Stimulated activated CD8-positive, alpha-beta memory T cell treated with anti-CD3 and anti-CD28 coated beads, Interleukin-4, amount 100 ng/mL, for 24 hours (primary cell): ENCODE measurements around the gene TAAR5.
"Not testable (repeated sequence)": the region's sequence is repeated elsewhere in the genome, so short reads cannot be mapped to it uniquely, and the experiment has no call there.

Experiments used
- DNase-seq: peaks from one replicate; pipeline ENCODE4 v3.0.0-alpha.2; 2020; ENCODE audit warnings: low read depth

Gene TAAR5, protein sequence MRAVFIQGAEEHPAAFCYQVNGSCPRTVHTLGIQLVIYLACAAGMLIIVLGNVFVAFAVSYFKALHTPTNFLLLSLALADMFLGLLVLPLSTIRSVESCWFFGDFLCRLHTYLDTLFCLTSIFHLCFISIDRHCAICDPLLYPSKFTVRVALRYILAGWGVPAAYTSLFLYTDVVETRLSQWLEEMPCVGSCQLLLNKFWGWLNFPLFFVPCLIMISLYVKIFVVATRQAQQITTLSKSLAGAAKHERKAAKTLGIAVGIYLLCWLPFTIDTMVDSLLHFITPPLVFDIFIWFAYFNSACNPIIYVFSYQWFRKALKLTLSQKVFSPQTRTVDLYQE

DNA sequence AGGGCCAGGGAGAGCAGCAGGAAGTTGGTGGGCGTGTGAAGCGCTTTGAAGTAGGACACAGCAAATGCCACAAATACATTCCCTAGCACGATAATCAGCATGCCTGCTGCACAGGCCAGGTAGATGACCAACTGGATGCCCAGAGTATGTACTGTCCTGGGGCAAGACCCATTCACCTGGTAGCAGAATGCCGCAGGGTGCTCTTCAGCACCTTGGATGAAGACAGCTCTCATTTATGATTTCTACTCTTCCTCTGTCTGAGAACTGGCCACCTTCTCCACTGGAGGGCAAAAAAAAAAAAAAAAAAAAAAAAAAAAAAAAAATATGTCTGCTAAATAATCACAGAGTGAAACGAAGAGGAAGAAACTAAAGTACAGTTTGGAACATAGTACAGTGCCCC lies at the start of gene TAAR5:
TAAR5 (minus strand) TSS at position 288 of the 400 bp plus-strand sequence; CDS start at position 233, 55 bp downstream.
- DNase-seq: no peak

DNA sequence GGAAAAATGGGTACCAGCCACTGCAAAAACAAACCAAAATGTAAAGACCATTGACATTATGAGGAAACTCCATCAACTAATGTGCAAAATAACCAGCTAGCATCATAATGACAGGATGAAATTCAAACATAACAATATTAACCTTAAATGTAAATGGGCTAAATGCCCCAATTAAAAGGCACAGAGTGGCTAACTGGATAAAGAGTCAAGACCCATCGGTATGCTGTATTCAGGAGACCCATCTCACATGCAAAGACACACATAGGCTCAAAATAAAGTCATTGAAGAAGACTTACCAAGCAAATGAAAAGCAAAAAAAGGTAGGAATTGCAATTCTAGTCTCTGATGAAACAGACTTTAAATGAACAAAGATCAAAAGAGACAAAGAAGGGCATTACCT lies 47.6 kb upstream of the TAAR5 start:
- not testable (repeated sequence) for DNase-seq

DNA sequence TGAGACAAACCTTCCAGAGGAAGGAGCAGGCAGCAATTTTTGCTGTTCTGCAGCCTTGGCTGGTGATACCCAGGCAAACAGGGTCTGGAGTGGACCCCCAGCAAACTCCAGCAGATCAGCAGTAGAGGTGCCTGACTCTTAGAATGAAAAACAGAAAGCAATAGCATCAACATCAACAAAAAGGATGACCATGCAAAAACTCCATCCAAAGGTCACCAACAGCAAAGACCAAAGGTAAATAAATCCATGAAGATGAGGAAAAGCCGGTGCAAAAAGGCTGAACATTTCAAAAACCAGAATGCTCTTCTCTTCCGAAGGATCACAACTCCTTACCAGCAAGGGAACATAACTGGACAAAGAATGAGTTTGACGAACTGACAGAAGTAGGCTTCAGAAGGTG lies 46.4 kb upstream of the TAAR5 start:
- not testable (repeated sequence) for DNase-seq

DNA sequence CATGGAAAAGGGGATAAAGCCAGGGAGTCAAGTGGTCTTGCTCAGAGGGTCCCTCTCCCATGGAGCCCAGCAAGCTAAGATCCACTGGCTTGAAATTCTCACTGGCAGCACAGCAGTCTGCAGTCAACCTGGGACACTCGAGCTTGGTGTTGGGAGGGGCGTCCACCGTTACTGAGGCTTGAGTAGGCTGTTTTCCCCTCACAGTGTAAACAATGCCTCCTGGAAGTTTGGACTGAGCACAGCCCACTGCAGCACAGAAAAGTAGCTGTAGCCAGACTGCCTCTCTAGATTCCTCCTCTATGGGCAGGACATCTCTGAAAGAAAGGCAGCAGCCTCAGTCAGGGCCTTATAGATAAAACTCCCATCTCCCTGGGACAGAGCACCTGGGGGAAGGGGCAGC lies 45.7 kb upstream of the TAAR5 start:
- not testable (repeated sequence) for DNase-seq

DNA sequence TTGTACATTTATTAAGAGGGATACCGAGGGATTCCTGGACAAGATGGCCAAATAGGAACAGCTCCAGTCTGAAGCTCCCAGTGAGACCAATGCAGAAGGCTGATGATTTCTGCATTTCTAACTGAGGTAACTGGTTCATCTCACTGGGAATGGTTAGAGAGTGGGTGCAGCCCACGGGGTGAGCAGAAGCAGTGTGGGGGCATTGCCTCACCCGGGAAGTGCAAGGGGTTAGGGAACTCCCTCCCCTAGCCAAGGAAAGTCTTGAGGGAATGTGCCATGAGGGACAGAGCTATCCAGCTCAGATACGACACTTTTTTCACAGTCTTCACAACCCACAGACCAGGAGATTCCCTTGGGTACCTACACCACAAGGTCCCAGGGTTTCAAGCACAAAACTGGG lies 45.3 kb upstream of the TAAR5 start:
- DNase-seq: no peak

DNA sequence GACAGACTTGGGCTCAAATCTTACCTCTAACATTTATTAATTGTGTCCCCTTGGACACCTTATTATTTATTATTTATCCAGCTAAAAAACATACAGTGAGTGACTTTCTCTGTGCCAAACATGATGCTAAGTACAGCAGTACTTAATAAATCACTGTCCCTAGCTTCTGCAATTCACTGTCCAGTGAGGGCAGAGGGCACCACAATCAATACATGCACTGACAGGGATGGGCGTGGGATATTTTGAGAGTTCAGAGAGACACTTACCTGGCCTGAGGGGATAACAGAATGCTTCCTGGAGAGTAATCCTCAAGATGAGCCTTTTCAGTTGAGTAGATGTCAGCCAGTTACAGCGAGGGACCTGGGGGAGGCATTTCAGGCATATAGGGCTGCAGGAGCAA lies 43.8 kb upstream of the TAAR5 start:
- DNase-seq: no peak

DNA sequence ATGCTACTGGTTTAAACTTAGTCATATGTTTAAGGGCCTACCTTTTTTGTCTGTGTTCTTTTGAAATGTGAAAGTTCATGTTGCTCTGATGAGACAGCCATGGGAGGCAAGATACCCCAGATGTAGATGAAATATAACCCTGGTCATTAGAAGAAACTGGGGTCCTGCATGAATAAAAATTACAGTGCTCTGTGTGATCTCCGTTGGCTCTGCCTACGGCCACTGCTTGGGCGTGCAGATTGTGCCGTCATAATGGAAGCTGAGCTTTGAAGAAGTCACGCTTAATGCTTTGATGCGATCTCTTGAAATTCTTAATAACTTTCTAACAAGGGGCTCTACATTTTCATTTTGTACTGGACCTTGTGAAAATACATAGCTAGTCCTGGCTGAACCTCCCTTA lies 34.6 kb upstream of the TAAR5 start, which contains the start of gene TAAR2:
TAAR2 (minus strand) TSS at position 101 of the 400 bp plus-strand sequence; CDS start at position 101, 0 bp downstream.
- no peak for DNase-seq

DNA sequence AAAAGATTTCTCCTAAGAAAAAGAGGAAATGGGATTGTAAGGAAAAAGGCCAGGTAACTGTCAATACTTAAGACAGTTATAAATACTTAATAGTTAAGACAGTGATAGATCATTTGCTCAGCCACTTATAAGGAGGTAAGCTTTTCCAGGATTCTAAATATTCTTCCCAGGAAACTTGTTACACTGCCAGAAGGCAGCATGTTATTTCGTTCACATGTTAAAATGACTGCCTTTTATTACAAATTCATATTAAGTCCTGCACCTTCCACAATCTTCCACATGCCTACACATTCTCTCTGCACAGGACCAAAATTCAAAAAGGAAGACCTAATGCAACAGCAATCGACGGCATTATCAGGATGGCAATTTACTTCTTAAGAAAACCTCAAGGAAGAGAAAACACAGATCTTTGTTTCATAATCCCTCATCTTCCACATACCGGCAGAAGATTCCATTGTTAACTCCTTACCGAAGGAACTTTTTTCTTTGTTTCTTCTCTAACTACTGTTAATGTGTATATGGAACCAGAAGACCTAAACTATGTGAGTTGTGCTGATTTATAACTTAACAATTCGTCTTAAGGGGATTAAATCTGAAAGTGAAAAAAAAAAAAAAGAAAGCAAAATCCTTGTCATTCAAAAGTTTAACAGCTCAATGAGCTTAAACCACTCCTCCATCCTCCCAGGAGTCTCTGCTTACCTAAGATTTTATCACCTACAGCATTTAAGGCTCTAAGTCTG lies 33.7 kb upstream of the TAAR5 start:
- no peak for DNase-seq

DNA sequence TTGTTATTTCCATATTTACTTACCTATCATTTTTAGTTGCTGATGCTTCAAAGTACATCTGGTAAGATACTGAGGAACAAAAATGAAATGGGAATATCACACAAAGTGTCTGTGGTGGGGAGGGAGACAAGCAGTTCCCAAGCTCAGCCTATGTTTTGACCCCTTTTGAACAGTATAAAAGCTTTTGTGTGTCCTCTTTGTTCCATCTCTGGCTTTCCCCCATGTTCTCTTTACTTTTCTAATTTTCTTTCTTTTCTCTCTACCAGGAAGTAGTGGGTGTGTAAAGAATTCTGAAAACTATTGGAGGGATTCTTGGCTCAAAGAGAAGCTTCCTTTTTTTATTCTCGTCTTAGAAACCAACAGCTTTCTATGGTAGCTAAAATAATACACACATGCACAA lies 27.1 kb upstream of the TAAR5 start:
- DNase-seq: no peak

DNA sequence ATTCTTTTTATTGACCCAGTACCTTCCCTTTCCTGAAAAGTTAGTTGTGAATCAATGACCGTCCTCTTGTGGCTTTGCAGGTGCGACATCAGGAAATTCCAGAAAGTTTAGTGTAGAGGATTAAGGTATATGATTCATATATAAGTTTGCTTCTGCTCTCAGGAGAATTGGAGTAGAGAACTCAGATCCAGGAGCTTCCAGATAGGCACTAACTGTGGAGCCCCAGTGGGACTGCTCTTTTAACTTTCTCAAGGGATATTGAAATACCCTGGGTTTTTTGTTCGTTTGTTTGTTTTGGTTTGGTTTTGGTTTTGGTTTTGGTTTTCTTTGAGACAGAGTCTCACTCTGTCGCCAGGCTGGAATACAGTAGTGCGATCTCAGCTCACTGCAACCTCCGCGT lies 25.0 kb upstream of the TAAR5 start:
- DNase-seq: no peak

DNA sequence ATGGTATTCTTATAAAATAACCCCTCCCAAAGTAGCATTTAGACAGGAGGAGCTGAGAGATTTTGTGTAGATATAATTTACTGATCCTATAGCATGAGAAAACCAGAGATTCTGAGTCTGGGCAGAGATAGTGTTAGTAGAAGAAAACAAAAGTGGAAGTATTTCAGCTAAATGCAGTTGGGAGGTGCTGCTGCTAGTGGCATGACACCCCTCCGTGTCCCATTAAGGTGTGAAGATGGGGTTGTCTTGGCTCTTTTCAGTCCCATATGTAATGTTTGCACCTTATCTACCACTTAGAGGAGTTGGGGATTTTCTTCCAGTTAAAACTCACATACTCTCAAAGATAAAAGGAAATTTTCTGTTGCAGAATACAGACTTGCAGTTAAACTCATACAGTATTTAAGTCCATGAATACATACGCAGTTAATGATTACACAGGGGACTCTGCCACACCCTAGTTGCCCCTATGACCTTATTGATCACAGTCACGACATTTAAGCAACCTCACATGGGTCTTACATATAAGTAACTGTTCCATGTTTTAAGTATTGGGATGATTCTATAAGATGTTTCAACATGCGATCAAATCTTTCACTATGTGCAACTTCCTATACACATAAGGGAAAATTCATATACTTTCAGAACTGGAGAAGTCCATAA lies 23.0 kb upstream of the TAAR5 start:
- DNase-seq: no peak

DNA sequence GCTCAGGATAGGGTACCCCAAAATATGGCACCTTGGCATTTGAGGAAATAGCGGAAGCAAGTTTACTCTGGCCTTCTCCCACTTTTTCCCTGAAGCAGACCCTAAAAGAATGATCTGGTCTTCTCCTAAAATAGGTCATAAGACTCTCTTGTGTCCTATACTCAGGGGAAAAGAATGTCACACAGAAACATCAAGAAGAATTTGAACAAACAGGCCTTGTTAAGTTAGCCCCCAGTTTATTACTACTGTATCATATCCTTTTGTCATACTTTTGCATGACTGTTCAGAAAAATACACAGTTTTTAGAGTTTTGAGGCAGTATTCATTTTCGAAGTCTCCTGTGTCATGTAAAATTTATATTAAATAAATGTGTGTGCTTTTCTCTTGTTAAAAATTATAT lies 22.1 kb upstream of the TAAR5 start:
- DNase-seq: no peak

DNA sequence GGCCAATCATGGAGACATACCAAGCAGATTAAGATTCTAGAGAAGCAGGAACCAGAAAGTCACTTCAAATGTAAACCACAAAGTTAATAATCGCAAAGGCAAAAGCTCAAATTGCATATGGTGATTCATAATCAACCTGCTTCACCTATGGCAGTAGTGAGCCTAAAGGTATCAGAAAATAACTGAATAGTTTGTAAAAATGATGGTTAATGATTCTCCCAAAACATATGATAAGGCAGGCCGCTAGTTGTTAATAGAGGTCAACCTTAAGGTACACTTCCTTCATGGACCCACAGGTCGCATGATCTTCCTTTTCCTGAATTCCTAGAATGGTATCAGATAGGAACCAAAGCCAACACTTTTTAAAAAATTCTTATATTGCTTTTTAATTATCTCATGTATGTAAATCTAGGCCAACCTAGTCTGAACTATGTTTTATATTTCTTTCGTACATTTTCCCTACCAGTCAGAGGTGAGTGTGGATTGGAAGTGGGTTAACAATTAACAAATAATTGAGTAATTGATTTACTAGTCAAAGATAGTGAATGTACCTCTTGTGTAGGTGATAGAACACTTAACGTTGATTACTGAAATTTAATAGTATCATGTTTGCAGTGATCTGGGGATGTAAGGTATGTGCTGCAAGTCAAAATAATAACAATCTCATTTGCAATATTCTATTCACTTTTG lies 18.1 kb upstream of the TAAR5 start:
- DNase-seq: no peak

DNA sequence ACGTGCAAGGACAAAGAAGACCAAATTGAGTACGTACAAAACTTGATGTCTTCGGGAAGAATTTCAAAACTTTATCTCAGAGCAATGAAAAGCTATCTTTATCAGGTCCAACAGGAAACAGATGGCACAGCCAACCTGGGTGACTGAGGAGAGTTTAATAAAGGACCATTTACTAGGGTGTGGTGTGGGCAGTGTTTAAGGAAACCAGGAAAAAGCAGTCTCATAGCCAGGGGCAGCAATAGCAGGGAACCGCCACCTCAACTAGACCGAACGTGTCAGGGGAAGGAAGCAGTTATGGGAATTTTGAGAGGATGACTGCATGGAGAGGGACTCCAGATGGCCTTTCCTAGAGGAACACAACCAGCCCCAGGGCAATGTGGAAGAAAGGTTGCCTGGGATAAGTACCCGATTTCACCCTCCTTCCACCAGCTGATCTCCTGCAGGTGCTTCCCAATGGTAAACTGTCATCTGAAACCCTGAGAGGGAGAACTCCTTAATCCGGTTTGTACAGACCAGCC lies 15.2 kb upstream of the TAAR5 start:
- DNase-seq: no peak

DNA sequence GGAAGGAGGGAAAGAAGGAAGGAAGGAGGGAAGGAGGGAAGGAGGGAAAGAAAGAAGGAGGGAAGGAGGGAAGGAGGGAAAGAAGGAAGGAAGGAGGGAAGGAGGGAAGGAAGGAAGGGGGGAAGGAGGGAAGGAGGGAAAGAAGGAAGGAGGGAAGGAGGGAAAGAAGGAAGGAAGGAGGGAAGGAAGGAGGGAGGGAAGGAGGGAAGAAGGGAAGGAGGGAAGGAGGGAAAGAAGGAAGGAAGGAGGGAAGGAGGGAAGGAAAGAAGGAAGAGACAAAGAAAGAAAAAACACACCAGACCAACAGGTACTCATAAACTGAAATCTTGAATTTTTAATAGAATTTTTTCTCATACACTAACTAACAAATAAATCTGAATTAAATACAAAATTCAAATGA lies 11.4 kb upstream of the TAAR5 start:
- DNase-seq: not testable (repeated sequence)

DNA sequence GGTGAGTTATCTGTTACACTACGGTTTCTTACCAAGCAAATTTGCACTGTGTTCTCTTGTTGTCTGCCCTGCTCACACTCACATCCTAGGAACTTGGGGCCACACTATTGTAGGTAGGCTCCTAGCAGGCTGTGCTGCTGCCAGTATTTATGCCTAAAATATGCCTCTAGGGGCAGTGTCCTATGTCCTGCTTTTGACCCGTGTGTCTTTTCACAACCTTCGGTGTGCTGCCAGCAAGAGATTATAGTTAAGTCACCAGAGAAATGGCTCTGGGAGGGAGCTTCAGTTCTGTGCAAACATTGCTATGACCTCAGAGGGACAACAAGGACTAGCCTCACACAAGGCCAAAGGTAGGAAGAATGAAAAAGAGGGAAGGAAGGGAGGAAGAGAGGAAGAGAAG lies 8.9 kb upstream of the TAAR5 start:
- no peak for DNase-seq

DNA sequence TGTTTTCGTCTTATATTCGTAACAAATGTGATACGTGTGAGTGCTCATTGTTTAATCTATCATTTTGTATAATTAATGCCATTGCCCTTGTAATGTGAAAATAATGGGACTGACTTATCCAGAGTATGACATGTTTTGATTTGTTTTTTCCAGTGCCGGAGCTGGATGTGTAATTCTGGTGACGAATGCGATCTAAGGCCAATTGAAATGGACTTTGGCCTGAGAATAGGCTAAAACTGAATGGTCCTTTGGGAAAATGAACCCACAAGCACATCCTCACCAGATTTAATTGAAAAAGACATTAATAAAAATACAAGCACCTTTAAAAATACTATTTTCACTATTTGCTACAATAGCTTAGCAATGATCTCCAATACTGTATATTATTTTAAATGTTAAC lies 6.7 kb upstream of the TAAR5 start:
- DNase-seq: no peak

DNA sequence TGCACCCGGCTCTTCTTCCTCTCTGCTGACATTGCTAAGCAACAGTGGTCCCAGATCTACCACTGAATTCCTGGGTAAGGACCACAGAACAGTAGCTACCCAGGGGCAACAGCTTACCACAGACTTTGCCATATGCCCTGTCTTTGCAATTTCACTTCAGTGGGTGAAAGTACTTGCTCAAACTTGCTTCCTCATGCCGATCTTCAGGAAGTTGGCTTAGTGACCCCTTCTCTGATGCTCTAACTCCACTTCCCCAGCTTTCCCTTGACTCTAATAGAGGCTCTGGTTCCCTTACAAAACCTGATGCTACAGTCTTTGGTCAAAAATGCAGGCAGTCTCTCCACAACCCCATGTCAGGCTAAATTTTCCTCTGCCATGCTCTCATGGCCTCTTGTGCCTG lies 3.3 kb upstream of the TAAR5 start:
- no peak for DNase-seq

DNA sequence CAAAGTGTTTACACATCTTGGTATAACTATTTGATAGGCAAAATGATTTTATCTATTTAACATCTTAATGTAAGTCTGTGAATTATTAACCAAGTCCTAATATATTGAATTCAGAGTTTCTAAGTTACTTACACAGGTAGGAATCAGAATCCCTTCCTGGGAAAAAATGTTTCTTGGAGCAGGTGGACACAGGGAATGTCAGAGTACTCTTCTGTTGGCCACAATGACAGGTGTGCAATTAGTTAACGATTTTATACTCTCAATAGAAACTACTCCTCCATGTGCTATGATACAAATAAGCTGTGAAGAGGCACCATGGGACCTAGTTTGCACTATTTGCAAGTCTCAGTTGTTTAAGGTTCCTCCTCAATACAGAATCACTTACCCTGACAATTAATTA lies 821 bp upstream of the TAAR5 start:
- no peak for DNase-seq

DNA sequence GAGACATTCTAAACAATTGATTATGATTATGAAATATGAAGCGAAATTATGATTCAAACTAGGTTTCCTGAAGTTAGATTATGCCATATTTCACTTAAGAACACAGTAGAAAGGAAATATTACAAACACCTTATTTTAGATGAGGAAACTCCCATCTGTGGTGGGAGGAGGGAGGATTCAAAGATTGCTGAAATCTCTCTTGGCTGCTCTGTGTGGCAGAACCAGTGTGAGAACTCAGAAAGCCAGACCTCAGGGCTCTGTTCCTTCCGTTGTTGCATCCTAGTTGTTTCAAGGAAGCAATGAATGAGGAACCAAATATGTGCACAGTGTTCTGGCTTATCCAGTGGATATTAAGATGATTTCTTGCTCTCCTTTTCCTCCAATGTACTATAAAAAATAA lies 2.1 kb downstream of the TAAR5 start:
- DNase-seq: no peak

DNA sequence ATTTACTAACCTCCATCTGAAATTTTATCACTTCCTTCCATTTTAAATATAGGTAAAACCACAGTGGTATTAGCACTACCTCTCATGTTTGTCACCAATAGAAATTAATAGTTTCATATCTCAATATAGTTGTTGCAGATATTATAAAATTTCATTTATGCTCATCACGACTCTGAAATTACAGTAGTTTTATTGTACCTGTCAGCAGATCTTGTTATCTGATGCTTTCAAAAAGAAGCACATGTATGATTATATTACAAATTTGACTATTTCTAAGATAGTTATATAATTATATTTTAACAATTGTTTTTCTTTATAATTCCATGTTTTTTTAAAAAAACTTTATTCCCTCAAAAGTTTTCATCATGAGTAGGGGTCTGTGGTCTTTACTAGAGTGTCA lies 4.8 kb downstream of the TAAR5 start:
- no peak for DNase-seq

DNA sequence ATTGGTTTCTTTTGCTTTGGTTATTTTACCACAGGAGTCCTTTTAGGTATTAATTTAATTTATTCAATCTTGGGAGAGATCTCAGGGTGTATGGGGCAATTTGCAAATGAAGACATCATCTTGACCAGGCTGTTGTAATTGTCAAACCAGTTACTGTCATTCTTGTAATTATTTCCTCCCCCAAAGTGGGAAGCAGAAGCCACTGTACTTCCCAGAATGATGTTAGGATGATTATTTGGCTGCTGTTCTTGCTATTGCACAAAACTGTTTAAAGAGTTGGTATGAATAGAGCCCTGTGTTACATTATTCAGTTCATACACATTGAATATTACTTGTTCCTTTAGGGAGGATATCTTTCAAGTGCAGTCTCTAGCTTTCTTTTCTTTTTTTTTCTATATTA lies 17.8 kb downstream of the TAAR5 start:
- DNase-seq: no peak
